GM12891 (cell line): ENCODE results near the gene JAG1.

Experiments used
- PAX5 ChIP-seq: IDR thresholded peaks from 2 replicates; pipeline ENCODE4 v1.6.1; 2011; ENCODE audit warnings: low read length, moderate library complexity, mild to moderate bottlenecking; ENCODE audit not compliant: insufficient read depth, severe bottlenecking
- POLR2A ChIP-seq: IDR thresholded peaks from 2 replicates; pipeline ENCODE4 v1.6.1; 2011; ENCODE audit warnings: low read depth, low read length, control low read depth
- POLR2AphosphoS5 ChIP-seq: IDR thresholded peaks from 2 replicates; pipeline ENCODE4 v1.6.1; 2011; ENCODE audit warnings: low read depth, low read length, control low read depth
- TAF1 ChIP-seq: IDR thresholded peaks from 2 replicates; pipeline ENCODE4 v1.6.1; 2011; ENCODE audit warnings: low read depth, low read length, control low read depth

DNA sequence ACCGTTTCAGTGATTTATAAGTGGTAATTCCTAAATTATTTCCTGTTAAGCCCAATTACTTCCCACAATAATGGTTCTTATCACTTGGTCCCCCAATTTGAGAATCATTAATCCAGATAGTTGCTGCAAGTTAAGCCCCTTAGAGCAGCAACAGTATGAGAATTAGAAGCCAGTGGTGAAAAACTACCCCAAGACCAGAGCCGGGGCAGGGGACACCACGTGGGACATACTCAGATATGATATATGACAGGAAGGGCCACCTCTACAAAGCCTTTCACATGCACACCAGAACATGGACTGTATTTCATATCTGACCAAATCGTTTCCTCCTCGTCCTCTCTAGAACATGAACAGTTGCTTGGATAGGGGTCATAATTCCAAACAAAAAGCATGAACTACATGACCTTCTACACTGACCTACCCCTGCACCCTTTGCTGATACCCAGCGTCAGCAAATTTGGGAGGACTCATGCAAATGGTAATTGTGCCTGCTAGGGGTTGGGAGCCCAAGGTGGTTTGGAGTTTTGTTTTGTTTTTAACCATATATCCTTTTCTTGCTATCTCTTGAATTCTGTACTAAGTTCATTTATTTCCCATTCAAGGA lies 3.9 kb downstream of the JAG1 start:
- TF ChIP-seq POLR2A (no peak), POLR2AphosphoS5 (no peak), PAX5 (no peak), TAF1 (no peak)
